Upper lobe of left lung (tissue), 4 donors: ENCODE data around the gene SFN.

ENCODE experiments used
- EP300 ChIP-seq, 4 donors: sonication (generic); formaldehyde crosslinking; IDR thresholded peaks; one replicate each; pipeline ENCODE4 v1.5.1; 2017; ENCODE audit warnings: antibody characterized with exemption in 4 of 4, control low read depth in 2 of 4
- POLR2A ChIP-seq, 4 donors: fragments of 450-650 bp; IDR thresholded peaks; one replicate each; pipeline ENCODE4 v1.5.1; 2016 to 2017; ENCODE audit warnings: antibody characterized with exemption in 4 of 4, mild to moderate bottlenecking in 2 of 4
- POLR2AphosphoS5 ChIP-seq, 2 donors: sonication (generic); formaldehyde crosslinking; IDR thresholded peaks; one replicate each; pipeline ENCODE4 v1.5.1; 2017; ENCODE audit warnings: antibody characterized with exemption in 2 of 2
- TF ChIP-seq, protein P1 (sequence below), 6 experiments: fragments of 450-650 bp in 4 of 6; fragments of 200-600 bp in 2 of 6; sonication (generic) in 2 of 6; IDR thresholded peaks; one replicate each; pipeline ENCODE4 v1.5.1; 2016 to 2019; ENCODE audit warnings: antibody characterized with exemption in 6 of 6

DNA sequence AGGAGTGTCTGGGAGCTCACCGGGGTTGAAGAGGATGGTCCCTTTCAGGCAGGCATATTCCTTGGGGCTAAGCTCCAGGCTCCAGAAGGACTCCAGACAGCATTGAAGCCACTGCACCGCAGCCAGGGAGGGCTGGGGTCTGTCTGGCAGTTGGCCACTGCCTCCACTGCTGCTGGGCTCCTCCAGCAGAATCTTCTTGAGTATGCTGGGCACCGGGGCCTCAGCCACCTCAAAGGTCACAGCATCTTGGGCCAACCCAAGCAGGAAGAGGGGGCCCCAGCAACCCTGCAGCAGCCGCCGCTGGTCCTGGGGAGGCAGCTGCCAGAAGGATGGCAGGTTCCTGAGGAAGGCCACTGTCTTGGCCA is 50.4 kb downstream of the SFN start:
- TF ChIP-seq POLR2AphosphoS5 (IDR thresholded peaks at IDR 0.05): no peak
- TF ChIP-seq, protein P1, sequence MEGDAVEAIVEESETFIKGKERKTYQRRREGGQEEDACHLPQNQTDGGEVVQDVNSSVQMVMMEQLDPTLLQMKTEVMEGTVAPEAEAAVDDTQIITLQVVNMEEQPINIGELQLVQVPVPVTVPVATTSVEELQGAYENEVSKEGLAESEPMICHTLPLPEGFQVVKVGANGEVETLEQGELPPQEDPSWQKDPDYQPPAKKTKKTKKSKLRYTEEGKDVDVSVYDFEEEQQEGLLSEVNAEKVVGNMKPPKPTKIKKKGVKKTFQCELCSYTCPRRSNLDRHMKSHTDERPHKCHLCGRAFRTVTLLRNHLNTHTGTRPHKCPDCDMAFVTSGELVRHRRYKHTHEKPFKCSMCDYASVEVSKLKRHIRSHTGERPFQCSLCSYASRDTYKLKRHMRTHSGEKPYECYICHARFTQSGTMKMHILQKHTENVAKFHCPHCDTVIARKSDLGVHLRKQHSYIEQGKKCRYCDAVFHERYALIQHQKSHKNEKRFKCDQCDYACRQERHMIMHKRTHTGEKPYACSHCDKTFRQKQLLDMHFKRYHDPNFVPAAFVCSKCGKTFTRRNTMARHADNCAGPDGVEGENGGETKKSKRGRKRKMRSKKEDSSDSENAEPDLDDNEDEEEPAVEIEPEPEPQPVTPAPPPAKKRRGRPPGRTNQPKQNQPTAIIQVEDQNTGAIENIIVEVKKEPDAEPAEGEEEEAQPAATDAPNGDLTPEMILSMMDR (IDR thresholded peaks at IDR 0.05): no peak
- TF ChIP-seq POLR2A (IDR thresholded peaks at IDR 0.05): no peak
- TF ChIP-seq EP300 (IDR thresholded peaks at IDR 0.05): no peak
